Renal cortex interstitium (tissue), 11 donors: ENCODE measurements around the gene ORC3. TPM values are rescaled to one million over a fixed set of nuclear protein-coding genes. Genes with fewer than 3 reads are reported as not detected.
"Not testable (repeated sequence)": the region's sequence is repeated elsewhere in the genome, so short reads cannot be mapped to it uniquely, and the experiment has no call there.

ENCODE experiments used
- DNase-seq, 11 donors: peaks; one replicate each; pipeline ENCODE4 v3.0.0-alpha.2; 2013; ENCODE audit warnings: low read depth in 9 of 11, low spot score in 4 of 11; ENCODE audit errors: extremely low read depth in 1 of 11
- polyA plus RNA-seq, 3 donors: library from polyadenylated mRNA; unstranded; fragments of 120-200 nt; gene quantifications; one replicate each; pipeline ENCODE4 v1.2.1, GENCODE V29; 2013; ENCODE audit not compliant: insufficient read length in 3 of 3

ORC3 gene
- polyA plus RNA-seq, 3 donors: 36.4 to 46.5 (median 37.2) TPM

DNA sequence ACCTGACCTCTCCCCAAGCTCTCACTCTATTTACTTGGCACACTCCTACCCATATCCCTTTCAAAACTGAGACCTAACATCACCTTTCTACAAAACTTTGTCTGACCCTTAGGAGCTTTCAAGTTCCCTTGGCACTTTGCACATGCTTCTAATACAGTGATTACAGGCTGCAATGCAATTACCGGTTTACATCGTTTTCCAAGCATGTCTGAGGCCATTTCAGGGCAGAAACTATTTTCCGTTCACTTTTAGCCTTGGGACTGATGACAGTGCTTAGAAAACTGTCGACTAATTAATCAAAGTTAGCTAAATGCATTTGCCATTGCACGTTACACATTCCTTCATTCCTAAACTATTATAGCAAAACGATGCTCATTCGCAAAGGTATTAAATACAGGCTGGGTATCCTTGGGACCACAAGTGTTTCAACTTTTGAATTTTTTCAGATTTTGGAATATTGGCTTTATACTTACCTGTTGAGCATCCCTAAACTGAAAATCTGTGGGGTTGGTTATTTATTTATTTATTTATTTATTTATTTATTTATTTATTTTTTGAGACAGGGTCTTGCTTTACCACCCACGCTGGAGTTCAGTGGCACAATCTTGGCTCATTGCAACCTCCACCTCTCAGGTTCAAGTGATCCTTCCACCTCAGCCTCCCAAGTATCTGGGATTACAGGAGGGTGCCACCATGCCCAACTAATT, 3.4 kb upstream of the ORC3 start:
- no peak for DNase-seq

DNA sequence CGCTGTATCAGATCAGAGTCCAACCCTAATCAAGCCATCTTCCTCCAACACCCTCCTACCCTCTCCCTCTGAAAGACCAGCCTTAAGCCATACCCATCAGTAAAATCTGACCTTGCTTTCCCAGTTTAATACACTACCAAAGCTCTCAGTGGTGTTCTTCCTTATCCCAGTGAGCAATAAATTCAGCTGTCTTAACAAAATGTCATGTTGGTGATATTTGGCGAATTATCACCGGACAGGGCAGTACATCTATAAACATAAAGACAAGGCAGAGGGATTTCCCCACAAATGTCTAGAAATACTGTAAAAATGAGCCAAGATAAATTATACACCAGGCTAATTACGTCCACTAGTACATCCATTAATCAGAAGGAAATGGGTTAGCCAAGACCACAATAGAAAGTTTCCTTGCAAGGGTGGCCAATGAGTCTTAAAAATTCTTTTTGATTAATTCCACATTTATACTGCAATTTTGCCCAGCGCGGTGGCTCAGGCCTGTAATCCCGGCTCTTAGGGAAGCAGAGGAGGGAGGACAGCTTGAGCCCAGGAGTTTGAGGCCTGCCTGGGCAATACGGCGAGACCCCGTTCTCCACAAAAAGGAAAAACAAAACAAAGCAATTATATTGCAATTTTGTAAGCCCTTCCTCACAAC, 1.1 kb upstream of the ORC3 start:
- no peak for DNase-seq

DNA sequence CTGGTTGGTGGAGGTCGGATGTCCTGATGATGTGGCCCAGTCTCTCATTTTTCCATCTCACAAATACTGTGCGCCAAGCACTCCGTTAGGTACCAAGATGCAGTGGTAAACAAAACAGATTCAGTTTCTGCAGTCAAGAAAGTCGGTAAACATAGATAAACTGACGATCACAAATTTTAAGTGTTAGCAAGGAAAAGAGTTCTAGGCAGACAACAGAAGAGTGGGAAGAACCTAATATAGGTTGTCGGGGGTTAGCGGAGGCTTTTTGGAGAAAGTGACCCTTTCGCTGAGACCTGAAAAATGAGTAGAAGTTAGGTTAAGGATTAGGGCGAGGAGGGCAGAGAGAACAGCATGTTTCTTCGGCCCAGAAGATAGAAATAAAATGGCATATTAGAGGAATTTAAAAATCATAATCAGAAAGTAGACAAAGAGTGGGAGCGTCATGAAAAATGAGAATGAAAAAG, 514 bp downstream of the ORC3 start:
- no peak for DNase-seq

DNA sequence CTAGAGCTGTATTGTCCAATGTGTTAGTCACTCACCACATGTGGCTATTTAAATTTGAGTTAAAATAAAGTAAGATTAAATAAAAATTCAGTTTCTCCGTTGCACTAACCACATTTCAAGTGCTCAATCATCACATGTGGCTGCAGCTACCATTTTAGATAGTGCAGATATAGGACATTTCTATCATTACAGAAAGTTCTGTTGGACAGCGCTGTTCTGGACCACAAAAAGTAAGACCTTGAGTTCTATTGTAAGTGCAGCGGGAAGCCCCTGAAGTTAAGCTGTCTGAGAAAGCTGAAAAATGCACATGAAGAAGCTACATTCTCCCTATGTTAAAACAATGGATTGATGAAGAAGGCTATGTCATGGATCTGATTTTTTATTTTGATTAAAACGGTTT, 1.1 kb downstream of the ORC3 start:
- DNase-seq: no peak

DNA sequence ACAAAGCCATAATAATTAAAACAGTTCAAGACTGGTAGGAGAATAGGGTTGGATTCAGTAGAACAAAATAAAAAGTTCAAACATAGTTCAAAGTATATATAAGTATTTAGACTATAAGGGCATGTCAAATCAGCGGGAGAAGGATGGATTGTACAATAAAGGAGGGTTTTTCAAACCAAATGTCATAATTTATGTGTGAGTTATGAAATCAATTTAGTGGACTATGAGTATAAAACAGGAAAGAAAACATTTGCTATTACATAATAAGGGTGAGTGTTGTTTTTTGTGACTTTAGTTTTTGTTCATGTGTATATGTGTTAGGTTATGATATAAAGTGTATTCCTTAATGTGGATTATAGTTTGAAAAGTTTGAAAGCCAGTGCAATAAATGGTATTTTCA, 10.6 kb downstream of the ORC3 start:
- DNase-seq: no peak

DNA sequence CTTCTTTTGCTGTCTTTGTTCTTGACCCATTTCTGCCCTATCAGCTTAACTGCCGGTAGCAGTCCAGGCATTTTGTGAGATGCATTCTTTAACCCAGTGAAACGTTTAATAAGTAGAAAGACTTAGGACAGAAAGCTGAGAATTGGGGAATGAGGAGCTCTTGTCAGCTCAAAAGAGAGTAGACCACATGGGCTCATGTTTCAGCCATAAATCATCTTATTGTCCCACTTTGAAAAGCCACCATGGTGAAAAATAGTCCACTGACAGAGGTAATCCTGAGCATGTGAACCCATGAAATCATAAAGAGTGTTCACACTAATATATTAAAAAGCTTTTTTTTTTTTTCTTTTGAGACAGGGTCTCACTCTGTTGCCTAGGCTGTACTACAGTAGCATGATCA, 16.3 kb downstream of the ORC3 start:
- DNase-seq: no peak

DNA sequence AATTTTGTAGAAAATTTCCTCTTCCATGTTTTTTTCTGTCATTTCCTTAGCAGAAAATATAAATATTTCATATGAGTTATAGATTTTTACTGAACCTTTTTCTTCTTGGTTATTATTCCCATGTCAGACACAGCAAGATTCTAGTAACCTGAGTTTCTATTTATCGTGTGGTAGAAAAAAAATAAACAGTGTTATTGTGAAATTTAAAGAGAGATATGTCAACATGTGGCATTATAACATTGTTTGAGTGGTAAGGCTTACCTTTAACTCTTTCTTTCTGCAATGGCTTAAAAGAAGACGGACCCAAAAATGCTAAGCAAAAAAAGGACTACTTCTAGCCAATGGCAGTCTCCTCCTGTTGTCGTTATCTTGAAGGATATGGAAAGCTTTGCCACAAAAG, 18.9 kb downstream of the ORC3 start:
- DNase-seq: no peak

DNA sequence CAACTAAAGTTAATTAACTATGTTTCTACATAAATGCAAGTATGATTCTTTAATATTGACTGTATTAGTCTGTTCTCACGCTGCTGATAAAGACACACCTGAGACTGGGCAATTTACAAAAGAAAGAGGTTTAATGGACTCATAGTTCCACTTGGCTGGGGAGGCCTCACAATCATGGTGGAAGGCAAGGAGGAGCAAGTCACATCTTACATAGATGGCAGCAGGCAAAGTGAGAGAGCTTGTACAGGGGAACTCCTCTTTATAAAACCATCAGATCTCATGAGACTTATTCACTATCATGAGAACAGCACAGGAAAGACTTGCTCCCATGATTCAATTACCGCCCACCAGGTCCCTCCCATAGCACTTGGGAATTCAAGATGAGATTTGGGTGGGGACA, 23.1 kb downstream of the ORC3 start:
- not testable (repeated sequence) for DNase-seq

DNA sequence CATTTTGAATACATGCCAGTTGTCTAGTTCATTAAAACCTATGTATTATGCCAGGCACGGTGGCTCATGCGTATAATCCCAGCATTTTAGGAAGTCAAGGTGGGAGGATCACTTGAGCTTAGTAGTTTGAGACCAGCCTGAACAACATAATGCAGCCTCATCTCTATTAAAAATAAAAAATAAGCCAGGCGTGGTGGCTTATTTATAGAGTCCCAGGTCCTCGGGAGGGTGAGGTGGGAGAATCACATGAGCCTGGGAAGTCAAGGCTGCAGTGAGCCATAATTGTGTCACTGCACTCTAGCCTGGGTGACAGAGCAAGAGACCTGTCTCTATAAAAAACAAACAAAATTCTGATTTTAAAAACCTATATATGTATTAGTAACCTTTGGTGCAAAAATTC, 27.5 kb downstream of the ORC3 start:
- DNase-seq: no peak

DNA sequence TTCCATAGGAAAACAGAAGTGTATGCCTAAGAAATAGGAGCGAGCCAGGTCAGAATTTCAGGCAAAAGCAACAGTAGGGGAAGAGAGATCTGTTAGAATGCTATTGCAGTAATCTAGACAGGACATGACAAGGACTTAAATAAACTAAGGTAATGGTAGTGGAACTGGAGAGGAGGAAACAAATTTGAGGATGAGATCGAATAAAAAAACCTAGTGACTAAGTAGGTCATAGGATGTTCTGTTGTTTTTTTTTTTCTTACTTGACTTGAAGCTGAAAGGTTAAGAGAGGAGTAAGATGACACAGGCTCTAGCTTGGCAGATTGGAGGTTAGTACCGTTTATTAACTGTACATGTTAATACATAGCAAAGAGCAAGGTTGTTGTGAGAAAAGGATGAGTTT, 28.6 kb downstream of the ORC3 start:
- no peak for DNase-seq

DNA sequence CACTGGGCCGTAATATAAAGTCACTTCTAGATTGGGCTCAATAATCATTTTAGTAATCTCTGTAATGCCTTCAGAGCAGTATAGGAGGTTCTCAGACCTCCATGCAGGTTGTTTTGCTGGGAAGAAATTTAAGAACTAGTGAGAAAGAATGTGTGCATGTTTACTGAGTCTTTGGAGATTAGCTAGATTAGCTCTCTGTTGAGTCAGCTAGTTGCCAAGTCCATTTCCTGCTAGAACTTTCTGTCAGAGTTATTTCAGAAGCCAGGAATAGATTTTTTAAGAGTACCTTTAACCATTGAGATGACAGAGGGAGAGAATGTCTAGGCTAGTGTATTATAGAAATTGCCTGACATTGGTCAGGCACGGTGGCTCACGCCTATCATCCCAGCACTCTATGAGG, 33.3 kb downstream of the ORC3 start:
- DNase-seq: no peak

DNA sequence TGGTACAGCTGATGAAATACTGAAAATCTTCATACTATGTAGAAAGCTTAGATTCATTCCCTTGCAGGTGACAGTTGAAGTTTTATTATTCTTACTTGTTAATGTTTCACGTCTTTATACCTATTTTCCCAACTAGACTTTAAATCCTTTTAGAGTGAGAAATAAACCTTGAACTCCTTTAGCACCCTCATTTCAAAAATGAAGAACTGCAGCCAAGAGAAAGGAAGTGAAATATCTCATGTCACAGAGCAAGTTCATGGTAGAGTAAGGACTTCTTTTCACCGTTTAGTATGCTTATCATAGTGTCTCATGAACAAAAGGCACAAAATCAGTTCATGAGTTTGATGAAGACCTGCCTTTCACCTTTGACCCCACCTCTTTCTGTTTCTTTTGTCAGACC, 38.5 kb downstream of the ORC3 start:
- no peak for DNase-seq

DNA sequence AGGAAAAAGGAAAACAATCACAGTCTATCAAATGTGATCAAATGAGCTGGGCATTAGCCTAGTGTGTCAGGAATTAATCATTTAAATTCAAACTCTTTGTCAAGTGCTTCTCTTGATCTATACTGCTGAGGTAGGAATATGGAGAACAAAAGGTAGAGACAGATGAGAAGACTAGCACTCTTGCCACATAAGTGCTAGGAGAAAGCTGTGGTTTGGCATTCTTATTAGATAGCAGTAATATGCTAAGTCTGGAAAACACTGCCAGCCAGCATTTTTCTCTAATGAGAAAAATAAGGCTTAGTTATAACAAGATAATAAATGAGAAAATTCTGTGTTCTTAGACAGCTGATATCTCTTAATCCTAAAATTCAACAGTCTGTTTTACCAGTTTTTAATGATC, 38.9 kb downstream of the ORC3 start:
- DNase-seq: no peak

DNA sequence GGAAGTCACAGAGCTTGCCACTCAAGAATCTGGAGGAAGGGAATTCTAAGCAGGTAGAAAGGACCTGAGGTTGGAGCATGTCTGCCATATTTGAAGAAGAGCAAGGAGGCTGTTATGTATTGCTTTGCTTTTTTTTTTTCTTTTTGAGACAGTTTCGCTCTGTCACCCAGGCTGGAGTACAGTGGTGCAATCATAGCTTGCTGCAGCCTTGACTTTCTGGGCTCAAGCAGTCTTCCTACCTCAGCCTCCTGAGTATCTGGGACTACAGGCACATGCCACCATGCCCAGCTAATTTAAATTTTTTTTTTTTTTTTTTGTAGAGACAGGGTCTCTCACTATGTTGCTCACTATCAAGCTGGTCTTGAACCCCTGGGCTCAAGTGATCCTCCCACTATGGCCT, 40.8 kb downstream of the ORC3 start:
- DNase-seq: no peak

DNA sequence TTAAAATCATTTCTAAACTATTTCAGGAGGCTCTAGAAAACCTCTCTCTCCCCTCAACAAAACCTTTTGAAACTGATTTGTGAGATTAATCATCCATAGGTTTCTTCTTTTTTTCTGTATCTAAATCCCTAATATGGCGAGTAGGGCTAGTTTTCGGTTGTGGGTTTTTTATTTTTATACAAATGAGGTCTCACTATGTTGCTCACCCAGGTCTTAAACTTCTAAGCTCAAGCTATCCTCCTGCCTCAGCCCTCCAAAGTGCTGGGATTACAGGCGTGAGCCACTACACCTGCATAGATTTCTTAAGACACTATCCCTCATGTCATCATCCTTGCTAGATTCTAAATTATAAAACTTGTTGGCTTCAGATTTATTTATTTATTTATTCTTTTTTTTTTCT, 43.9 kb downstream of the ORC3 start:
- no peak for DNase-seq

DNA sequence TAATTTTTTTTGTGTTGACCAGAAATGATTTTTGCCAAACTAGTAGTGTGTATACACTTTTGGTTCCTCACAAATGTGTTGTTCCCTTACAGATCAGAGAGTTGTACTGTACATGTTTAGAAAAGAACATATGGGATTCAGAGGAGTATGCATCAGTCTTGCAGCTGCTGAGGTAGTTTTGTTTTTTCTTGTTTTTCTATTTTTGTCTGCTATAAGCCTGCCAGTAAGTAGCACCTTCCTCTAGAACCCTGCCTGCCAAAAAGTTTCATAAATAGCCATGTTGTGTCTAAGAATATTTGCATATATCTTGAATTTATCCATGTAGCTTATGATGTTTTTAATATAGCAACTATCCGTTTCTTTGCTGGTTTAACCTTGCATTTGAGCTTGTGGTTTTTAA, 46.4 kb downstream of the ORC3 start:
- no peak for DNase-seq

DNA sequence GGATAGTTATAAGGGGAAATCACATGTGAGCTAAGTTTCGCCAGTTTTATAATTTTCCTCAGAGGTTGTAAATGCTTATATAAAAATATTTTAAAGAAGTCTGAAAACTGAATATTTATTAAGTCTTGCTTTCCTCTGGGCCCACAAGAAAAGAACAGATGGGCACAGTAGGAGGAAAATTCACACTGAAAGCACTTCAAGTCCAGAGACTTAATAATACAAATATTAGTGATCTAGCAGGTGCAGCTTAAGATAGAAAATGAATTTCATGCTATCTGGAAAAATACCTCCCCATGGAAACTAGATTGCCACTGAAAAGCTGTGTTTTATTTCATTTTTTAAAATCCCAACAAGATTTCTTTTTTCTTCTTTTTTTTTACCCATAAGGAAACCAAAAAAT, 47.2 kb downstream of the ORC3 start:
- no peak for DNase-seq

DNA sequence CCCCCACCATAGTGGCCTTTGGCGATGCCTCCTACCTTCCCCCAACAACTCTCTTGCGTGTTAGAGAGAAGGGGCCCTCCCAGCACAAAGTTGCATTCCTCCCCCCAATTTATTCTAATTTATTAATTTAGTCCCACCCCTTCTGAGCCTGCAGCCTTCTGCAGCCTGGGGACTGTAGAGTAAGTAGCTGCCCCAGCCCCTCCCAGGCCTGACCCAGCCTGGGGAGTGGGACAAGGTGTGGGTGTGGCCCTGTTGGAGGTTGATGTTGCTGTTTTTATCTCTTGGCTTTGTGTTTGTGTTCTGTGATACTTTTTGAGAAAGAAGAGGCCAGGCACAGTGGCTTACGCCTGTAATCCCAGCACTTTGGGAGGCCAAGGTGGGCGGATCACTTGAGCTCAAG, 49.4 kb downstream of the ORC3 start:
- DNase-seq: no peak

DNA sequence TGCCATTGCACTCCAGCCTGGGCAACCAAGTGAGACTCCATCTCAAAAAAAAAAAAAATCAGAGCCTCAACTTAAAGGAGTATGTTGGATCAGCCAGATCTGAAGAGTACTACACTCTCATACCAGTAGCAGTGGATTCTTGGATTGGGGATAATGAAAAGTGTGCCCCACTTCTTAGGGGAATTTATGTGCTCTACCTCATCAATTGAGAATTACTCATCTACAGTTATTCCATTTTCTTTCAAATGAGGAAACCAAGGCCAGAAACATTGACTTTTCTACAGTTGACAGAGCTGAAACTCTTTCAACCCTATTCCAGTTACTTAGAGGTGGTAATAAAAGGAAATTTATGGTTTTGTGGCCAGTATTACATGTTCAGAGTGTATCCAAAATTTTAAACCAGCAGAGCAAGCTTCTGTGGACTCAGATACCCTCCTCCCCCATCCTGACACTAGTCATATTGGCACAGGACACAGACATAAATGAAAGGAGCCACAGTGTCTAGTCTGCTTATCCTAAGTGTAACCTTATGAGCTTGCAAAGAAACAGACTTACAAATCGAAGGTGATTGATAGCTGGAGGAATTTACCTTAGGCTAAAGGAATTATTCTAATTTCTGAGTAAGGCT, 51.2 kb downstream of the ORC3 start:
- no peak for DNase-seq

DNA sequence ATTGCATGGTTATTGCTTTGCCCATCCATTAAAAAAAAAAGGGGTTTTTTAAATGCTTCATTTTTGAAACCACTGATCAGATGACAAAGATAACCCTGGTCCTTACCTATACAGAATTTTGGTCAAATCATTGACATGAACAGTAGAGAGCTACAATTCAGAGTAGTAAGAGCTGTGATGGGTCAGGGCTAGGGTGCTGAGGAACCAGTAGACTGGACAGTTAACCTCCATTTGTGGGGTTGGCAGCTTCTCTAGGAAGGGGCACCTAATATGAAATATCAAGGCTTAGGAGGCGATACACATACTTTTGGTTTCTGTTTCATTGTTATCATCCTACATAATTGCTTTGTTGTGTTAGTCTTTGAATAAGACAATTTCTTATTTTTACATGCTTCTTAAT, 55.1 kb downstream of the ORC3 start:
- no peak for DNase-seq
